A673 (cell line): Measurements from ENCODE around the gene SNRPA. TPM values are rescaled to one million over a fixed set of nuclear protein-coding genes. Genes with fewer than 3 reads are reported as not detected.
"Not testable (repeated sequence)": the region's sequence is repeated elsewhere in the genome, so short reads cannot be mapped to it uniquely, and the experiment has no call there.

ENCODE experiments used
- BruUV-seq: library from RNA; stranded (reverse); fragments of 400-500 nt; replicated peaks from 2 replicates; lab custom pipeline; 2021; lab: Mats Ljungman, UMichigan
- CTCF ChIA-PET: fragments of 300-600 bp; sonication (Branson Sonifier 250); formaldehyde crosslinking; loops from one replicate; lab custom pipeline; 2022; ENCODE audit warnings: antibody characterized with exemption; lab: Charles Lee
- POLR2A ChIA-PET: fragments of 300-600 bp; sonication (Branson Sonifier 250); formaldehyde crosslinking; loops from one replicate; lab custom pipeline; 2022; ENCODE audit warnings: antibody characterized with exemption; ENCODE audit not compliant: low non-redundant PET; lab: Charles Lee
- DNase-seq: peaks from one replicate; pipeline ENCODE4 v3.0.0-alpha.2; 2015; ENCODE audit warnings: low spot score
- H3K27ac ChIP-seq: fragments of 200-600 bp; sonication (generic); 2 replicates; pipeline ENCODE4 v1.5.1; 2016; ENCODE audit warnings: mixed run types, low read depth, mild to moderate bottlenecking, mixed read lengths, antibody characterized with exemption, low read length; ENCODE audit not compliant: poor library complexity, severe bottlenecking
- H3K27me3 ChIP-seq: fragments of 200-600 bp; sonication (generic); replicated peaks from 2 replicates; pipeline ENCODE4 v1.6.1; 2017; ENCODE audit warnings: mixed run types, low read depth, mild to moderate bottlenecking, mixed read lengths, antibody characterized with exemption, low read length; ENCODE audit not compliant: insufficient read depth, poor library complexity
- H3K36me3 ChIP-seq: fragments of 200-600 bp; sonication (generic); 2 replicates; pipeline ENCODE4 v1.6.1; 2016; ENCODE audit warnings: mixed run types, mild to moderate bottlenecking, mixed read lengths, antibody characterized with exemption, low read length; ENCODE audit not compliant: insufficient read depth, poor library complexity, severe bottlenecking
- H3K4me1 ChIP-seq: fragments of 200-600 bp; sonication (generic); 2 replicates; pipeline ENCODE4 v1.6.1; 2017; ENCODE audit warnings: mixed run types, mild to moderate bottlenecking, mixed read lengths, antibody characterized with exemption, low read length; ENCODE audit not compliant: insufficient read depth, poor library complexity, severe bottlenecking
- H3K4me3 ChIP-seq: fragments of 200-600 bp; sonication (generic); 2 replicates; pipeline ENCODE4 v1.5.1; 2016; ENCODE audit warnings: low read depth, mixed run types, mild to moderate bottlenecking, mixed read lengths, low read length; ENCODE audit not compliant: poor library complexity, severe bottlenecking
- H3K9me3 ChIP-seq: fragments of 200-600 bp; sonication (generic); 2 replicates; pipeline ENCODE4 v1.6.1; 2016; ENCODE audit warnings: mixed run types, low read depth, mild to moderate bottlenecking, mixed read lengths, antibody characterized with exemption, low read length; ENCODE audit not compliant: poor library complexity, severe bottlenecking
- EZH2 ChIP-seq: fragments of 200-600 bp; sonication (generic); IDR thresholded peaks from 2 replicates; pipeline ENCODE4 v1.6.1; 2017; ENCODE audit warnings: borderline replicate concordance, low read depth, mild to moderate bottlenecking, mixed read lengths, antibody characterized with exemption, low read length; ENCODE audit not compliant: poor library complexity, severe bottlenecking
- intact Hi-C: fragments of 100-400 bp; cut with micrococcal nuclease; formaldehyde crosslinking; loops from one replicate; pipeline ENCODE4 v1.10.0; 2022; ENCODE audit not compliant: unreplicated experiment
- total RNA-seq: library from RNA; stranded (reverse); gene quantifications from 2 replicates; pipeline ENCODE4 v1.2.3, GENCODE V29; 2021
- TF ChIP-seq, protein P1 (sequence below): fragments of 300-800, 200-600 bp; sonication (generic); conservative IDR thresholded peaks from 2 replicates; pipeline ENCODE4 v1.5.1; 2017; ENCODE audit warnings: low read depth, mild to moderate bottlenecking, antibody characterized with exemption, low read length, moderate library complexity, mixed read lengths

Gene SNRPA
- total RNA-seq, 1 experiment from 2014 or later: 167 TPM

DNA sequence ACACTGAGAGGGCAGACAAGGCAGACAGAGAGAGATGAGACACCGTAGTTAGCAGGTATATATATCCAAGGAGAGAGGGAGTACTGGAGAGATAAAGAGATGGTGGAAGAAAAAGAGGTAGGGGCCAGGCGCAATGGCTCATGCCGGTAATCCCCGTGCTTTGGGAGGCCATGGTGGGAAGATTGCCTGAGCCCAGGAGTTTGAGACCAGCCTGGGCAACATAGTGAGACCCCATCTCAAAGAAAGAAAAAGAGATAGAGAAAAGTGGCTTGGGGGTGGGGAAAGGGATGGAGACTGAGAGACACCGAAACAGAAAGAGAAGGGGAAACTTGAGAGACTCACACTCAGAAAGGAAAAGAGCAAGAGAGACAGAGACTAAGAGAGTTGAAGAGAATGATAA lies 29.6 kb downstream of the SNRPA start:
- TF ChIP-seq, protein P1, sequence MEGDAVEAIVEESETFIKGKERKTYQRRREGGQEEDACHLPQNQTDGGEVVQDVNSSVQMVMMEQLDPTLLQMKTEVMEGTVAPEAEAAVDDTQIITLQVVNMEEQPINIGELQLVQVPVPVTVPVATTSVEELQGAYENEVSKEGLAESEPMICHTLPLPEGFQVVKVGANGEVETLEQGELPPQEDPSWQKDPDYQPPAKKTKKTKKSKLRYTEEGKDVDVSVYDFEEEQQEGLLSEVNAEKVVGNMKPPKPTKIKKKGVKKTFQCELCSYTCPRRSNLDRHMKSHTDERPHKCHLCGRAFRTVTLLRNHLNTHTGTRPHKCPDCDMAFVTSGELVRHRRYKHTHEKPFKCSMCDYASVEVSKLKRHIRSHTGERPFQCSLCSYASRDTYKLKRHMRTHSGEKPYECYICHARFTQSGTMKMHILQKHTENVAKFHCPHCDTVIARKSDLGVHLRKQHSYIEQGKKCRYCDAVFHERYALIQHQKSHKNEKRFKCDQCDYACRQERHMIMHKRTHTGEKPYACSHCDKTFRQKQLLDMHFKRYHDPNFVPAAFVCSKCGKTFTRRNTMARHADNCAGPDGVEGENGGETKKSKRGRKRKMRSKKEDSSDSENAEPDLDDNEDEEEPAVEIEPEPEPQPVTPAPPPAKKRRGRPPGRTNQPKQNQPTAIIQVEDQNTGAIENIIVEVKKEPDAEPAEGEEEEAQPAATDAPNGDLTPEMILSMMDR: no peak
- TF ChIP-seq EZH2: no peak
- POLR2A ChIA-PET: no interaction called here
- Histone ChIP-seq H3K4me1 (peaks cover 12% of the 10 kb centered on the region), H3K36me3 (no peaks in the 10 kb centered on the region), H3K27ac (no peak overlapping the region), H3K9me3 (no peaks in the 10 kb centered on the region), H3K27me3 (no peaks in the 10 kb centered on the region), H3K4me3 (no peak overlapping the region)
- CTCF ChIA-PET: no interaction called here
- intact Hi-C loops: no loop called here
- no TSS peak for BruUV-seq
- no peak for DNase-seq

DNA sequence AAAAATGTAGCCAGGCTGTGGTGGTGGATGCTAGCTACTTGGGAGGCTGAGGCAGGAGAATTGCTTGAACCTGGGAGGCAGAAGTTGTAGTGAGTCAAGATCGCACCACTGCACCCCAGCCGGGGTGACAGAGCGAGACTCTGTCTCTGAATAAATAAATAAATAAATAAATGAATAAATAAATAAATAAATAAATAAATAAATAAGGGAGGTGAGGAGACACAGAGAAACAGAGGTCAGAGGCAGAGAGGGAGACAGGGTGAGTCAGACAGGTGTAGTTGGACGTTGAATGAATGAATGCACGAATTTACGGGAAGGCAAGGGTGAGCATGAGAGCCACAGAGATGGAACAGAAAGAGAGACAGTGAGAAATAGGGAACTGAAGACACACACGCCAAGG lies 30.1 kb downstream of the SNRPA start:
- ChIA-PET CTCF (no interaction called here), POLR2A (no interaction called here)
- Histone ChIP-seq H3K27ac (no peak overlapping the region), H3K27me3 (no peaks in the 10 kb centered on the region), H3K4me3 (no peak overlapping the region), H3K36me3 (no peaks in the 10 kb centered on the region), H3K4me1 (peaks cover 12% of the 10 kb centered on the region), H3K9me3 (no peaks in the 10 kb centered on the region)
- no TSS peak for BruUV-seq
- no peak for DNase-seq
- intact Hi-C loops: no loop called here
- TF ChIP-seq, protein P1: no peak
- no peak for TF ChIP-seq EZH2

DNA sequence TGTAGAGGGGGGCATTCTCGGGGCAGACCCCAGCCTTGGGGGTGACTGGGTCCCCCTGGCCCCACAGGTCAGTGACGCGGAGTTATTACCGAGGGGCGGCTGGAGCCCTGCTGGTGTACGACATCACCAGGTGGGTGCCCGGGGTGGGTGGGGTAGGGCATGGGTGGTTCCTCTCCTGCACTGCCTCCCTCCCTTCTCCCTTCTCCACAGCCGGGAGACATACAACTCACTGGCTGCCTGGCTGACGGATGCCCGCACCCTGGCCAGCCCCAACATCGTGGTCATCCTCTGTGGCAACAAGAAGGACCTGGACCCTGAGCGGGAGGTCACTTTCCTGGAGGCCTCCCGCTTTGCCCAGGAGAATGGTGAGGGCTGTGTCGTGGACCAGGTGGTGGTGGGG lies 32.7 kb downstream of the SNRPA start:
- BruUV-seq: no TSS peak
- no peaks in the 10 kb centered on the region for H3K9me3 ChIP-seq
- H3K36me3 ChIP-seq: no peaks in the 10 kb centered on the region
- no peaks in the 10 kb centered on the region for H3K27me3 ChIP-seq
- H3K27ac ChIP-seq: no peak overlapping the region
- no peak for DNase-seq
- POLR2A ChIA-PET: no interaction called here
- CTCF ChIA-PET: no interaction called here
- no peak overlapping the region for H3K4me3 ChIP-seq
- intact Hi-C loops: no loop called here
- peaks cover 4% of the 10 kb centered on the region for H3K4me1 ChIP-seq
- TF ChIP-seq EZH2: no peak
- TF ChIP-seq, protein P1: no peak

DNA sequence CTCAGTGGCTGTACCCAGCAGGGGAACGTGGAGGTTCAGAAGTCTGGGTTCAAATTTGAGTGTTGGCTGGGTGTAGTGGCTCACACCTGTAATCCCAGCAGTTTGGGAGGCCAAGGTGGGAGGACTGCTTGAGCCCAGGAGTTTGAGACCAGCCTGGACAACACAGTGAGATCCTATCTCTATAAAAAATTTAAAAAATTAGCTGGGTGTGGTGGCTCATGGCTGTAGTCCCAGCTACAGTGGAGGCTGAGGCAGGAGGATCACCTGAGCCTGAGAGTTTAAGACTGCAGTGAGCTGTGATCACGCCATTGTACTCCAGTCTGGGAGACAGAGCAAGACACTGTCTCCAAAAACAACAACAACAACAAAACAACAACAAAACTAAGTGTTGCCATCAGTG lies 33.1 kb downstream of the SNRPA start:
- H3K27me3 ChIP-seq, H3K9me3 ChIP-seq, H3K4me1 ChIP-seq, H3K4me3 ChIP-seq, DNase-seq, BruUV-seq, POLR2A ChIA-PET, H3K27ac ChIP-seq, CTCF ChIA-PET, intact Hi-C loops, H3K36me3 ChIP-seq: not testable (repeated sequence)
